Eye (tissue), 1 donor: ENCODE measurements around the gene SLC7A6OS.

Experiments
- DNase-seq: peaks from one replicate; pipeline ENCODE4 v3.0.0-alpha.2; 2015

Gene SLC7A6OS

GRCh38 chr16:68310774-68311511 is at the start of gene SLC7A6OS, which contains the start of gene PRMT7:
Gene SLC7A6OS (minus strand): TSS chr16:68310946. CDS start chr16:68310926, 20 bp downstream.
Gene PRMT7 (plus strand): TSS chr16:68311019. CDS start chr16:68315980, 4,961 bp downstream.
- DNase-seq = peak; percentile 97

DNA sequence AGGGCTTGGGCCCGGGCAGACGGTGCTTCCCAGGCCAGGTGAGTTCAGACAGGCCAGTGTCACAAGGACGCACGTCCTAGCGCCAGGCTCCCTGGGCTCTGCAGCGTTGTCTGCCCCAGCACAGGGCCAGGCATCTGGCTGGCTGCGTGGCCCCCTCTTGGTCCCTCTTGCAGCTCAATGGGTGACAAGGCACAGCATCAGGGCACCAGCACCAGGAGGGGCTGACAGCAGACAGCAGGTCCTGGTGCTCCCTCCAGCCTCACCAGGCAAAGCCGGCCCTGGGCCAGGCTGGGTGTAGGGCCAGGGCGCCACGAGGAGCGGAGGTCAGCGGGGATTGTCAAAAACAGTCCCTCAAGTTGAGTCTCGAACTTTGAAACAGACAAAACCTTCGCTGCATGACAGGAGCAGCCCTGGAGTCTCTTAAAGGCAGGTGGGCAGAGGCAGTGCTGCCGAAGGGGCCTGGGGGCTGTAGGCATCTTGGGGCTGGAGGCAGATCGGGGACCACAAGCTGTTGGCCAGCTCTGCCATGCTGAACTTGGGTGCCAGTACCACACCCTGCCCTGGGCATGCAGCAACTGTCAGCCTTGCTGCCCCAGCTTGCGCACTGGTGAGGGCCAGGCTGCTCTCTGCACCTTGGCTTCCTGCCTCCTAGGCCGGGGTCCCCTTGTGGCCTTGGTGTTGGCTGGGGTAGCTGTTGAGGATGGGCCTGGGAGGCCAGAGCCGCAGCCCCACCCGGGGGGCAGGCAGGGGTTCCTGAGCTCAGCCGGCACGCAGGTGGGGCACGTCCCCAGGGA is 48.8 kb upstream of the SLC7A6OS start:
- DNase-seq = no peak

DNA sequence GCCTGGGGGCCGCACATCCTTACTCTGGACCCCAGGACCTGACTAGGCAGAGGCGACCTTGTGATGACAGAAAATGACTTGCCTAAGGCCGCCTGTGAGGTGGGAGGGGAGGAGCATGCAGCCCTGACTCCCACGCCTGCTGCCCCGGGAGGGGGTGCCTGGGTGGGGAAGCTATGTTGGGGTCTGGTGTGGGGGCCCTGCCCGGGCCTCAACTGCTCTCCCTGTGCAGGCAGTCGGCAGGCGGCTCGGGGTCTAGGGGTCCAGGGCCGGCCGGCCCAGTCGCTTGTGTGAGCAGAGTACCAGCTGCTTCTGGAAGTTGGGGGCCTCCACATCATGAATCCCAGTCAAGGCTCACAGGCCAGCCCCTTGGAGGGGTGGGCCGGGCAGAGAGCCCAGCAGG is 48.2 kb upstream of the SLC7A6OS start:
- DNase-seq = no peak

DNA sequence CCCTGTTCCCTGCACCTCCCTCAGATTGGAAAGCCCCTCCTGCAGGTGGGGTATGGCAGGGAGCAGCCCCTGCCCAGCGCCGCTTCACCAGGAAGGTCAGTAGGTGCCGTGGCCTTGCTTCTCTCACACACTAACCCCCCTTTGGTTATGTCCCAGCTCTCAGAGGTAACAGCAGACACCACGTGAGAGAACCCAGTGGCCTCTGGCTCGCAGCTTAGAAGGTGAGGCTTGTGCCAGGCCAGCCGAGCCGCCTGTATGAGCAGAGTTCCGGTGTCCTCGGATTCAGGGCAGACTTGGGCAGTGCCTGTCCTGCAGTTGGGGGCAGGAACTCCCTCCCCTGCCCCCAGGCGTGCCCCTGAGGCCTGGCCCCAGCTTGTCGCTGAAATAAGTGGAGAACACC is 47.2 kb upstream of the SLC7A6OS start:
- no peak for DNase-seq

DNA sequence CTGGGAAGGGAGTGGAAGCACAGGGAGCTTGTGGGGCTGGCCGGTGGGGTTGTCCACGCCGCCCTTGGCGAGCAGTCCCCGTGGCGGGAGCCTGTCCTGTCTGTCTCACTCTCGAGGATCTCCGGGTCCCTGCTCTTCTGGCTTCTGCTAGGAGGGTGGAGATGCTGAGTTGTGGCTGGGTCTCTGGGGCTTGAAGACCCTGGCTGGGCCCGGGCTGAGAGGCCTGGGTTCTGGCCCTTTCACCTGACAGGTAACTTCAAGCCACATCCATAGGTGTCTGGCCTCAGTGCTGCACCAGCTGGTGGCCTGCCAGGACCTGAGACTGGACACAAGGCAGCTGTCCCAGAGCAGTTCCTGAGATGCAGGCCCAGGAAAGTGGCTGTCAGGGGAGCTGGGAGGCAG is 46.8 kb upstream of the SLC7A6OS start:
- no peak for DNase-seq

GRCh38 chr16:68356919-68357286 is 46.2 kb upstream of the SLC7A6OS start:
- no peak for DNase-seq

- no peak for DNase-seq
Measured at GRCh38 chr16:68356249-68356918, 45.6 kb upstream of the SLC7A6OS start.

DNA sequence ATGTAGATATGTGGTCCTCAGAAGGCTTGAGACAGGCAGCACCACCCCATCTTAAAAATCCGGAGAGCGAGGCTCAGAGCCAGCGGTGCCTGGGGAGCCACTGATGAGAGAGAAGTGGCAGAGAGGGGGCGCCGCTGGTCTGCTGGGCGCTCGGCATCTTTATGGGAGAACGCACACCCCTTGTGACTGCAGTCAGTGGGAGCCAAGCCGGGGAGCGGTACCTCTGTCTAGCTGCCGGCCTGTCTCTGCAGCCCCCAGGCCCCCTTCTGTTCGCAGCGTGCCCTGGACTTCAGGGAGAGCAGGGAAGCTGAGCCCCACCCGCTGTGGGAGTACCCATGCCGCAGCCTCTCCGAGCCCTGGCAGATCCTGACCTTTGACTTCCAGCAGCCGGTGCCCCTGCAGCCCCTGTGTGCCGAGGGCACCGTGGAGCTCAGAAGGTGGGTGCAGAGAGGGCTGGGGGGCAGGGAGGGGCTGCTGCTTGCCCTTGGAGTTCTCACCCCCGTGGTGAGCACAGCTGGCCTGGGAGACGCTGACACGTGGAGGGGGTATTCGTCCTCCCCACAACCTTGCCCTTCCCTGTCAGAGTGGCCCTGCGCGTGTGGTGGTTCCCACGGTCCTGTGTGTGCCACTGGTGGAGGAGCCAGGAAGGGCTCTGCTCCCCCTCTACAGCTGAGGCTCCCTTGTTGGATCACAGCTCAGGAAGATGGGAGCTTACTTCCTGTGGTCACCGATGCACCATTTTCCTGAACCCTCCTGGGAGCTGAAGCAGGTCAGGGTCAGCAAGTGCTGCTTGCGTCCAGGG is 44.9 kb upstream of the SLC7A6OS start:
- DNase-seq = no peak

- no peak for DNase-seq
Measured at GRCh38 chr16:68354816-68355215, 44.1 kb upstream of the SLC7A6OS start.

GRCh38 chr16:68353366-68353765 is 42.6 kb upstream of the SLC7A6OS start:
- DNase-seq = no peak

GRCh38 chr16:68351991-68352431 is 41.3 kb upstream of the SLC7A6OS start:
- no peak for DNase-seq

- DNase-seq = no peak
Measured at GRCh38 chr16:68351463-68351862, 40.7 kb upstream of the SLC7A6OS start.

DNA sequence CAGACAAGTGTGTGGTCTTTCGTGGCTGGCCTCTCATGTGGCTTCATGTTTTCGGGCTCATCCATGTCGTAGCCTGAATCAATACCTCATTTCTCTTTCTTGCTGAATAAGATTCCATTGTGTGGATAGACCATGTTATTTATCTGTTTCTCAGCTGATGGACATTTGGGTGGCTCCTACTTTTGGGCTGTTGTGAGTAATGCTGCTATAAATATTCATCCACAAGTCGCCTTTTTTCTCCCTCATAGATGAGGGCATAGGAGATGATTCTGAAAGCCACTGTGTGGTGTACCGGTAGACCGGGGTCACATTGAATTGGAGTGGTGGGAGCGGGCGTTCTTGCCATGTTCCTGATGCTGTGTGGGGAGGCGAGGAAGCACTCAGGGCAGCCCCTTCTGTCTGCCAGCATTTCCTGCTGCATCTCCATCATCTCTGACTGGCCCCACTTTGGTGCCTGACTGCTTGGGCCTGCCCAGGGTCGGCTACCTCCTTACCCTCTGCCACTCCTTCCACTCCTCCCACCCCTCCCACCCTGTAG is 40.1 kb upstream of the SLC7A6OS start:
- DNase-seq = no peak

- DNase-seq = no peak
Measured at GRCh38 chr16:68349838-68350410, 39.2 kb upstream of the SLC7A6OS start.

DNA sequence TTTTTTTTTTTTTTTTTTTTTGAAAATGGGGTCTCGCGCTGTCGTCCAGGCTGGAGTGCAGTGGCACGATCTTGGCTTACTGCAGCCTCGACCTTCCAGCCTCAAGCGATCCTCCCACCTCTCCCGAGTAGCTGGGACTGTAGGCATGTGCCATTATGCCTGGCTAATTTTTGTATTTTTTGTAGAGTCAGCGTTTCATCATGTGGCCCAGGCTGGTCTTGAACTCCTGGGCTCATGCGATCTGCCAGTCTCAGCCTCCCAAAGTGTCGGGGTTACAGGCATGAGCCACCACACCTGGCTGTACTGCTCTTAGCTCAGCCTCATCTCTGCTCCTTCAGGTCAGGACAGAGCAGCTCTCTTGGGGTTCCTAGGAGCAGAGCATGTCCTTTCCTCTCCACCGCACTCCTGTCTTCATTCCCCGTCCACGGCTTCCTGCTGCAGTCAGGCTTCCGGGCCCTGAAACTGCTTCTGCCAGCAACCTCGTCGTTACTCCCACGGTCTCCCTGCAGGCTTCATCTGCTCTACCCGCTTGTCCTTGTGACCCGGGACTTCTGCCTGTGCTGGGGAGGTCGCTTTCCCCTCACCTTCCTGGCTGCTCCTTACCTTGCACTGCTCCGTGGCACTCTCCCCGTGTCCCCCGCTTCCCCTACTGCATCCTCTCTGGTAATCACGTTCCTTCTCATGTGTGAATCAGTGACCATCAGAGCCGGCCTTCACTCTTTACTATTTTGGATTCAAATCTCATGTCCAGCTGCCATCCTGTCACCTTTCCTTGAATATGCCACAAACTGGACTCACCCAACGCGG is 38.1 kb upstream of the SLC7A6OS start:
- DNase-seq = no peak

DNA sequence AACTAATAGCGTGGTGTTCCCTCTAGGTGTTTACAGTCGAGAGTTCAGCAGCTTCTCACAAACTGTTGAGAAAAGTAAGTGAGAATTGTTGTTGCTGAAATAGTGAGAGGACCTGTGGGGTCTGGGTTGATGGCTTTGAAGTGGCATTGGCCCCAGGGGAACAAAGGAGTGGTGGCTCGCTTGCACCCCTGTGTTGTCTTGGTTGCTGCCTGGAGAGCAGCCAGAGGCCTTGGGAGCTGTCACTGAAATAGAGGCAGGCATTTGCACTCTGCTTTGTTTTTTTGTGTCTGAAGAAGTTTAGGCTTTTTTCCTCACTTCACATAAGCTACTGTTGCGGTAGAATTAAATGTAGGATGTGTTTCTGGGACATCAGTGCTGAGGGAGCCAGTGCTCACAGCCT is 36.9 kb upstream of the SLC7A6OS start:
- no peak for DNase-seq

DNA sequence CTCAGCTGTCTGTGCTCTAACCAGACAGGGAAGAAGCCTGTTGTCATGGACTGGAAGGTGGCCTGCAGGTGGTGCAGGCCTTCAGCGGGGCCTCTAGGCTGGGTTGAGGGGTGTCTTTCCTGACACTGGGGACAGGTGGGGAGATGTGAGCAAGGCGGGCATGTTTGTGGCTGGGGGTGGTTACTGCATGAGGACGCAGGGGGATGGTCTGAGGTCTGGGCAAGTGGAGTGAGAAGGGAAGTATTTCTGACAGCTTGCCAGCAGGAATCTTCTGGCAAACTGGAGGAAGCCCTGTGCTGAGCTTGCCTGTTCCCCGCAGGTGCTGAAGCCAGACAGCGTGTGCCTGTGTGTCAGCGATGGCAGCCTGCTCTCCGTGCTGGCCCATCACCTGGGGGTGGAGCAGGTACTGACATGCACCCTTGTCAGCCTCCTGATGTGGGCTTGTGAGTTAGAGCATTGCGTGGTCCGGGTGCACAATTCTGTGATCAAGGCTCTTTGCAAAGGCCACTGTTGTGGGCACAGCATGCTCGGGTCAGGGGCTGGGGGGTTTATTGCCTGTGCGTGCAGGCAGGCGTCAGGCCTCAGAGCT is 36.2 kb upstream of the SLC7A6OS start:
- no peak for DNase-seq

DNA sequence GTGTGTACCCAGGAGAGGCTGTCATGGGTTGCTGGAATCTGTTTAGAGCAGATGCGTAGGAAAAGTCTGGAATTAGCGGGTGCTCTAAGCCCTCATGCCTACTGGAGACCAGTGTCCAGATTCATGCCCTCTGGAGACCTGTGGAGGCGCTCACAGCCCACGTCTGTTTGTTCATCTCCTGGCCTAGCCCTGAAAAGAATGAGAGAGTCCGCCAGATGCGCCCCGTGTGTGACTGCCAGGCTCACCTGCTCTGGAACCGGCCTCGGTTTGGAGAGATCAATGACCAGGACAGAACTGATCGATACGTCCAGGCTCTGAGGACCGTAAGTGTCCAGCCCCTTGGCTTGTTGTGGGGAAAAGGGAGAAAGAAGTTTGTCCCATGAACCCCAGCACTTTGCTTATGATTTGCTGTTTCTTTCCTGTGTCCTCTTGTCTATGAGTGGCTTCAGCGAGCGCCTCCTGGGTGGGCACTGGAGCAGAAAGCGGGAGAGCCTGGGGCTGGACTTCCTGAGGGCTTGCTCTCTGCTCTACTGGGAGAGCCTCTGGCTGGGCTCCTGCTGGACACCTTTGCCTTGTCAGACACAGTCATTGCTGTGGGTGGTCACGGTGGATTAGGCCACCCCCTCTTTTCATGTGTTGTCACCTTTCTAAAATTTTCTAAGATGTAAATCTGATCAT is 35.4 kb upstream of the SLC7A6OS start:
- DNase-seq = no peak

DNA sequence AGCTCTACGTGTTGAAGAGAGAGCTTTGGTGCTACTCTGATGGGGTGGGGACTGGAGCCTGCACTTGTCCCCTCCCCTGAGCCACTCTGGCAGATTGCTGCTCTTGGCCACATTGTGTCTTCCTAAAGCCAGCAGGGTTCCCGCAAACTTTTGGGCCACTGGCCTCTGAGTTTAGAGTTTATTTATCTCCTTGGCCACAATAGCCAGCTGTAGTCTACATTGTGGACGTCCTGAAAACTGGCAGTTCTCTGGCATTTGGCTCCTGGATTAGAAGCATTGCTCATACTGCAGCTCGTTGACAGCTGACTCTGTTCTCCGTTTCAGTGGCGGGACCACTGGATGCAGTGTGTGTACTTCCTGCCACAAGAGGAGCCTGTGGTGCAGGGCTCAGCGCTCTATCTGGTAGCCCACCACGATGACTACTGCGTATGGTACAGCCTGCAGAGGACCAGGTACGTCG is 34.6 kb upstream of the SLC7A6OS start:
- no peak for DNase-seq

DNA sequence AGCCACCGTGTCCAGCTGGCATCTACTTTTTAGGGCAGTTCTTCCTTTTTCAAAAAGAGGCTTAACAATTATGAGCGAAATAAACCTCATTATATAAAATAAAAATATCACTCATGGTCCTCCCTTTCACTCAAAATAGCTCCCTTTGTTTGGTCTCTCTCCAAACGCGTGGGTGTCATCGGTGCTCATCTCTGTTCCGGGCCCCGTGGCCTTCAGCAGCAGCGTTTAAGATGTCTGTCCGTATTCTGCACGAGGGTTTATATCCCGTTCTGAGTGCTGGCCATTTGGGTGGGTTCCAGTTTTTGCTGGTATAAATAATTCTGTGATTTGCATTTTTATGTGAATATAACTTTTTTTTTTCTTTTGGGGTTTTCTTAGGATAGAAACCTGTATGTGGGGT is 33.5 kb upstream of the SLC7A6OS start:
- no peak for DNase-seq
